WTC11 (cell line): ENCODE results near the gene GPR68.

Experiments used
- CBFB ChIP-seq: sonication (generic); formaldehyde crosslinking; IDR thresholded peaks from 2 replicates; pipeline ENCODE4 v1.8.1; 2022; ENCODE audit warnings: mild to moderate bottlenecking, low read depth, missing genetic modification reagents
- ELF4 ChIP-seq: sonication (generic); formaldehyde crosslinking; IDR thresholded peaks from 2 replicates; pipeline ENCODE4 v1.8.1; 2022; ENCODE audit warnings: low read depth, mild to moderate bottlenecking, moderate library complexity, missing genetic modification reagents
- SP1 ChIP-seq: sonication (generic); formaldehyde crosslinking; conservative IDR thresholded peaks from 2 replicates; pipeline ENCODE4 v1.8.1; 2022; ENCODE audit warnings: missing genetic modification reagents
- TF ChIP-seq, protein P1 (sequence below): sonication (generic); formaldehyde crosslinking; IDR thresholded peaks from 2 replicates; pipeline ENCODE4 v1.8.1; 2022; ENCODE audit warnings: low read depth, missing genetic modification reagents, borderline replicate concordance

DNA sequence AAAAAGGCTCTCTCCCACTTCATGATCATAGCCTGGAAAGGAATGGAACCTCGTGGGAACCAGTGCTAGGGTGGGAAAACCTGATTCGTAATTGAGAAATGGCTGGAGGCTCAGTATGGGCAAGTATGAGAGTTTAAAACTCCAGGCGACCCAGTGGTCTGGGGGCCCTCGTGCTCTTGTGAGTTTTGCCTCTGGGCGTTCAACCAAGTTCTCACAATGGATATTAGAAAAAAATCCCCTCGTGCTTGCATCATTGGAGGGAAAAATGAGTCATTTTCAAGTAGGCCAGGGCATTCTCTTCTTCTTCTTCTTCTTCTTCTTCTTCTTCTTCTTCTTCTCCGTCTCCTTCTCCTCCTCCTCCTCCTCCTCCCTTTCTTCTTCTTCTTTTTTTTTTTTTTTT, 39.0 kb downstream of the GPR68 start:
- TF ChIP-seq, protein P1, sequence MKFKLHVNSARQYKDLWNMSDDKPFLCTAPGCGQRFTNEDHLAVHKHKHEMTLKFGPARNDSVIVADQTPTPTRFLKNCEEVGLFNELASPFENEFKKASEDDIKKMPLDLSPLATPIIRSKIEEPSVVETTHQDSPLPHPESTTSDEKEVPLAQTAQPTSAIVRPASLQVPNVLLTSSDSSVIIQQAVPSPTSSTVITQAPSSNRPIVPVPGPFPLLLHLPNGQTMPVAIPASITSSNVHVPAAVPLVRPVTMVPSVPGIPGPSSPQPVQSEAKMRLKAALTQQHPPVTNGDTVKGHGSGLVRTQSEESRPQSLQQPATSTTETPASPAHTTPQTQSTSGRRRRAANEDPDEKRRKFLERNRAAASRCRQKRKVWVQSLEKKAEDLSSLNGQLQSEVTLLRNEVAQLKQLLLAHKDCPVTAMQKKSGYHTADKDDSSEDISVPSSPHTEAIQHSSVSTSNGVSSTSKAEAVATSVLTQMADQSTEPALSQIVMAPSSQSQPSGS: no peak
- TF ChIP-seq ELF4 (CRISPR knock-in tag) (no peak), SP1 (CRISPR knock-in tag) (no peak), CBFB (CRISPR knock-in tag) (no peak)
